Measurements from ENCODE around the gene SERPINA1.
"Not testable (repeated sequence)": the region's sequence is repeated elsewhere in the genome, so short reads cannot be mapped to it uniquely, and the experiment has no call there.

- TF ChIP-seq EZH2, CTCF (IDR thresholded peaks at IDR 0.05): not testable (repeated sequence)
Measured at GRCh38 chr14:94409430-94409829, 21.0 kb upstream of the SERPINA1 start.
